IMR-90 (cell line): ENCODE data around the gene PHF11.

Experiments
- CEBPB ChIP-seq: IDR thresholded peaks from 2 replicates; pipeline ENCODE4 v1.6.1; 2012; ENCODE audit warnings: low read depth, low read length, improper control_type of control experiment
- CHD1 ChIP-seq: IDR thresholded peaks from 2 replicates; pipeline ENCODE4 v1.6.1; 2012; ENCODE audit warnings: low read depth, low read length, improper control_type of control experiment
- CTCF ChIP-seq: conservative IDR thresholded peaks from 2 replicates; pipeline ENCODE4 v1.5.1; 2012; ENCODE audit warnings: mild to moderate bottlenecking, low read depth, low read length, improper control_type of control experiment
- MAFK ChIP-seq: IDR thresholded peaks from 2 replicates; pipeline ENCODE4 v1.6.1; 2012; ENCODE audit warnings: low read depth, low read length, improper control_type of control experiment
- MAZ ChIP-seq: IDR thresholded peaks from 2 replicates; pipeline ENCODE4 v1.6.1; 2012; ENCODE audit warnings: low read depth, mild to moderate bottlenecking, low read length, improper control_type of control experiment, moderate library complexity, borderline replicate concordance
- MXI1 ChIP-seq: IDR thresholded peaks from 2 replicates; pipeline ENCODE4 v1.6.1; 2012; ENCODE audit warnings: low read depth, mild to moderate bottlenecking, low read length, moderate library complexity, borderline replicate concordance
- POLR2A ChIP-seq: IDR thresholded peaks from 2 replicates; pipeline ENCODE4 v1.6.1; 2012; ENCODE audit warnings: mild to moderate bottlenecking, low read depth, low read length
- RAD21 ChIP-seq: IDR thresholded peaks from 2 replicates; pipeline ENCODE4 v1.6.1; 2012; ENCODE audit warnings: low read length, improper control_type of control experiment
- RCOR1 ChIP-seq: IDR thresholded peaks from 2 replicates; pipeline ENCODE4 v1.6.1; 2012; ENCODE audit warnings: mild to moderate bottlenecking, low read length, improper control_type of control experiment; ENCODE audit not compliant: insufficient replicate concordance
- RFX5 ChIP-seq: IDR thresholded peaks from 2 replicates; pipeline ENCODE4 v1.8.0; 2012; ENCODE audit warnings: low read depth, mild to moderate bottlenecking, low read length, moderate library complexity
- SMC3 ChIP-seq: fragments of 150-350 bp; IDR thresholded peaks from 2 replicates; pipeline ENCODE4 v1.6.1; 2016; ENCODE audit warnings: low read depth, mild to moderate bottlenecking, antibody characterized with exemption, low read length, moderate library complexity
- TF ChIP-seq, protein P1 (sequence below): fragments of 150-350 bp; IDR thresholded peaks from 2 replicates; pipeline ENCODE4 v1.6.1; 2017; ENCODE audit warnings: mild to moderate bottlenecking, antibody characterized with exemption, low read length, low read depth

- TF ChIP-seq CEBPB (no peak), CTCF (no peak), SMC3 (no peak), RAD21 (no peak), POLR2A (no peak), MAZ (no peak), MAFK (no peak), MXI1 (no peak), CHD1 (no peak), RCOR1 (no peak), RFX5 (no peak)
- TF ChIP-seq, protein P1, sequence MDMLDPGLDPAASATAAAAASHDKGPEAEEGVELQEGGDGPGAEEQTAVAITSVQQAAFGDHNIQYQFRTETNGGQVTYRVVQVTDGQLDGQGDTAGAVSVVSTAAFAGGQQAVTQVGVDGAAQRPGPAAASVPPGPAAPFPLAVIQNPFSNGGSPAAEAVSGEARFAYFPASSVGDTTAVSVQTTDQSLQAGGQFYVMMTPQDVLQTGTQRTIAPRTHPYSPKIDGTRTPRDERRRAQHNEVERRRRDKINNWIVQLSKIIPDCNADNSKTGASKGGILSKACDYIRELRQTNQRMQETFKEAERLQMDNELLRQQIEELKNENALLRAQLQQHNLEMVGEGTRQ, result no peak
Measured at GRCh38 chr13:49569993-49570689, 74.4 kb downstream of the PHF11 start.
